Measurements from ENCODE around the gene RAB11FIP4.

DNA sequence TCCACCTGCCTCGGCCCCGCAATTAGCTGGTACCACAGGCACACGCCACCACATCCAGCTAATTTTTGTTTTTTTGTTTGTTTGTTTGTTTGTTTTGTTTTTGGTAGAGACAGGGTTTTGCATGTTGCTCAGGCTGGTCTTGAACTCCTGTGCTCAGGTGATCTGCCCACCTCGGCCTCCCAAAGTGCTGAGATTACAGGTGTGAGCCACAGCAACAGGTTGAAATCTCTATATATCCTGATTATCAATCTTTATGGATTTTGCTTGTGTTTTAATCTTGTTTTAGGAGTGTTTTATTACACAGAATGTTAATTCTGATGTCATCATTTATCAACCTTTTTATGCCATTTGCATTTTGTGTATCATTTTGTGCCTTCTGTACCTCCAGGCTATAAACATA is 48.2 kb downstream of the RAB11FIP4 start:
- TF ChIP-seq, protein P1, sequence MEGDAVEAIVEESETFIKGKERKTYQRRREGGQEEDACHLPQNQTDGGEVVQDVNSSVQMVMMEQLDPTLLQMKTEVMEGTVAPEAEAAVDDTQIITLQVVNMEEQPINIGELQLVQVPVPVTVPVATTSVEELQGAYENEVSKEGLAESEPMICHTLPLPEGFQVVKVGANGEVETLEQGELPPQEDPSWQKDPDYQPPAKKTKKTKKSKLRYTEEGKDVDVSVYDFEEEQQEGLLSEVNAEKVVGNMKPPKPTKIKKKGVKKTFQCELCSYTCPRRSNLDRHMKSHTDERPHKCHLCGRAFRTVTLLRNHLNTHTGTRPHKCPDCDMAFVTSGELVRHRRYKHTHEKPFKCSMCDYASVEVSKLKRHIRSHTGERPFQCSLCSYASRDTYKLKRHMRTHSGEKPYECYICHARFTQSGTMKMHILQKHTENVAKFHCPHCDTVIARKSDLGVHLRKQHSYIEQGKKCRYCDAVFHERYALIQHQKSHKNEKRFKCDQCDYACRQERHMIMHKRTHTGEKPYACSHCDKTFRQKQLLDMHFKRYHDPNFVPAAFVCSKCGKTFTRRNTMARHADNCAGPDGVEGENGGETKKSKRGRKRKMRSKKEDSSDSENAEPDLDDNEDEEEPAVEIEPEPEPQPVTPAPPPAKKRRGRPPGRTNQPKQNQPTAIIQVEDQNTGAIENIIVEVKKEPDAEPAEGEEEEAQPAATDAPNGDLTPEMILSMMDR (IDR thresholded peaks at IDR 0.05) = no peak
- no peak for TF ChIP-seq POLR2A (IDR thresholded peaks at IDR 0.05)
- TF ChIP-seq POLR2AphosphoS5 (IDR thresholded peaks at IDR 0.05) = no peak

Data from transverse colon (tissue), 4 donors.